NK-92 (cell line): ENCODE measurements around the gene TFF2.

ENCODE experiments used
- DNase-seq: peaks from one replicate; lab custom pipeline; 2025; ENCODE audit not compliant: unreplicated experiment; lab: John Stamatoyannopoulos, UW

Gene TFF2

DNA sequence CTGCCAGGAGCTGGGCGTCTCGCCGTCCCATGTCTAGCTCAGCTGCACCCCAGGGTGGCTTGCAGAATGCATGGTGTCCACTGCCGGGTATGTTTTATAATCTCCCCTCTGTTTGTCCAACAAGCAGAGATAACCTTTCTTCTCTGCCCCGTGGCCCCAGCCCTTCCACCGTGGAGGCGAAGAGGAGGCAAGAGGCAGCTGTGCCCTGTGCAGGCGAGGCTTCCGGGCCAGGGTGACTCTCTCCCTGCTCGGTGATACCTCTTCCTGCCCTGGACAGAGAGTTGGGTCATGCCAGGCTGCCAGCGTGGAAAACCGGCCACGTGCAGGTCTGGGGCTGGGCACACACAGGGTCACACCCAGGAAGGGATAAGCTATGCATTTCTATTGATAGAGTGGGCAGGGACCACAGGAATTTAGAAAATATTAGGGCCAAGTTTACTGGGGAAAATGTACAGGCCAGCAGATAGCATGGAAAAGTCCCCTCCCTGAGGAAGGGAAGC is at the start of gene TFF2:
TSS of gene TFF2 (minus strand) at position 68 of the 500 bp plus-strand sequence. CDS start at position 31, 37 bp downstream.
- DNase-seq, result no peak

DNA sequence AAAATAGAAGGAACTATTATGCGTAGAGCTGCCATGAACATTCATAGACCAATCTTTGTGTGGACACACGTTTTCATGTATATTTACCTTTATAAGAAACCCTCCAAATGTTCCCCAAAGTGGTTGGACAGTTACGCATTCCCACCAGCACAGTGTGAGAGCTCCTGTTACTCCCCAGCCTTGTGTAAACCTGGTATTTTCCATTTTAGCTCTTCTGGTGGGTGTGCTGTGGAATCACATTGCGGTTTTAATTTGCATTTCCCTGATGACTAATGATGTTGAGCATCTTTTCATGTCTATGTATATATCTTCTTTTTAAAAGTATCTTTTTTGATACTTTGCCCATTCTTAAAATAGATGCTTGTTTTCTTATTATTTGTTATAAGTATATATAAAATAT is 49.7 kb upstream of the TFF2 start:
- DNase-seq, result no peak

DNA sequence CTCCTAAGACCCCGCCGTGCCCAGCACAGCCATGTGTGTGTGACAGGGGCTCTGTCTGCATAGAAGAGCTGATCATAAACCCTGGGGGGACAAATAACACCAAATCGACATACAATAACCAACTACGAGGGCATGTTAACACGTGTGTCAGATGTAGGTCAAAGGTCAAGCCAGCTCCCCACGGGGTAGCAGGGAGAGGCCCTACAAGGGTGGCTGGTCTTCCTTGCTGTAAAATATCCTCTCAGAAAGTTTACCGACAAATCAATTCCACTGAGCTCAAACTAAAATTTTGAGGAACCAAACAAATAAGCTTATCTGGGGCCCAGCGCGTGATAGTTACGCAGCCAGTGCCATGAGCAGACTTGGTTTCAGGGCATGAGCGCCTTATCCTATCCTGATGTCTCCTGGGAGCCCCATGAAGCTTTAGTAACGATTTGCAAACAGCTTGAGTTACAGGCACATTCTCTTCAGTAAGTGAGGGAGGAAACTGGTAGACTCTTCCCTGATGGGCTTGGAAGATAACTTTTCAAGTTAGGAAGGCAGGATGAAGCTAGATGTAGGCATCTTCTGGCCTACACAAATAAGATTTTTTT is 47.7 kb upstream of the TFF2 start:
- no peak for DNase-seq

GRCh38 chr21:42397746-42398394 is 47.1 kb upstream of the TFF2 start:
- no peak for DNase-seq

DNA sequence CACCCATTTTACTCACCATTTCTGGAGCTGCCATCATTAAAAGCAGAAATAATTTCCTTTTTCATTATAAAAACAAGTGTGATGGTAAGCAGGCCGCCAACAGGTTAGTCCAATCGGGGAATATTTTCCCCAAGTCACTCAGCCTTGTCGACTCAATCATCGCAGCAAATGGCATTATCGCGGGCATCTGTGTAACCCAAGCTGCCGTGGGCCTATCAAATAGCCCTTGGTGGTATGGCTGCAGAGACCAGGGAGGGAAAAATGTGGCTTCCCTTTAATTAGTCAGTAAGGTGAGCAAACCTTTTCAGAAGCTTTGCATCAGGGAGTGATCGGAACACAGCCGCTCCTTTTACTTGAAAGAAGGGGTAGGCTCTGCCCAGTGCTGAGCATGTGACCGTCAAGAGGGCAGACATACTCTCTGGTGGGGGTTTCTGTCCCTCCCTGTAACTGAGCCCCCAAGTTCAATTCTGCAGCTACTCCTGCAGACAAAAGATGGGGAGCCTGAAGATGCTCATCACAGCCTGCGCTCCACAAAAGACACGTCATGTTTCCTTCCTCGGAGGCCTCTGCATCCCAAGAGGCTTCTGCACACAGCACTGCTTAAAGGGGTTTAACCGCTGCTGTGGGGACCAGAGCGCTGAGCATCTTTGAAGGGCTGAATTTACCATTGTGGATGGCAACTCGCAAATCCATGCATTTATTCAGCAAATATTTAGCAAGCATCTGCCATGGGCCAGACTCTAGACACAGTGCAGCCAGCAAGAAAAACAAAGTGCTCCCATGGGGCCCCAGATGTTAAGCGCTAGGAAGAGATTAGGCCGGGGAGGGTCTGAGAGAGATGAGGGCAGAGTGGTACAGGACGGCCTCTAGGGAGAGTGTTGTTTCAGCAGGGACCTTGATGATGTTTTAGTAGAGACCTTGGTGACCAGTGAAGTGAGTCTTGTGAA is 46.3 kb upstream of the TFF2 start:
- no peak for DNase-seq

GRCh38 chr21:42395905-42396651 is 45.3 kb upstream of the TFF2 start, which contains the start of gene TMPRSS3:
TMPRSS3 (minus strand) TSS chr21:42396052; CDS start chr21:42395417, 635 bp downstream.
- DNase-seq, result no peak

- no peak for DNase-seq
Observed at GRCh38 chr21:42395302-42395701, 44.5 kb upstream of the TFF2 start.

DNA sequence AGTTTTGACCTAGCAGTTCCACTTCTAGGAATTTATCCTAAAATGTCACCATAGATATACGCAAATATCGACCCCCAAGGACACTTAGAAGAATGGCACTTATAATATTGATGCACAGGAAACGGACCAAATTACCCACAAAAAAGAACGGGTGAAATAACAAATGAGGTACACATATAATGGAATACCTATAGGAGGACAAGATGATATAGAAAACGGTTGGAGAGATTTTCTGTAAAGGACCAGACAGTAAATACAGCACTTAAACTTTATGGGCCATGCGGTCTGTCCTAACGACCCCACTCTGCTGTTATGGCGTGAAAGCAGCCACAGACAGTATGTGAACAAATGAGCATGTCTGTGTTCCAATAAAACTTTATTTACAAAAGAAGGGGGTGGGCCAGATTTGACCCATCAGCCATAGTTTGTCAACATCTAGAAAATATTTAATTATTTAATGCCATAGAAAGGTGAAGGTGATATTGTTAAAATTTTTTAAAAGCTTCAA is 42.7 kb upstream of the TFF2 start:
- no peak for DNase-seq

GRCh38 chr21:42392731-42393442 is 42.1 kb upstream of the TFF2 start:
- no peak for DNase-seq

GRCh38 chr21:42391297-42391696 is 40.5 kb upstream of the TFF2 start:
- no peak for DNase-seq

DNA sequence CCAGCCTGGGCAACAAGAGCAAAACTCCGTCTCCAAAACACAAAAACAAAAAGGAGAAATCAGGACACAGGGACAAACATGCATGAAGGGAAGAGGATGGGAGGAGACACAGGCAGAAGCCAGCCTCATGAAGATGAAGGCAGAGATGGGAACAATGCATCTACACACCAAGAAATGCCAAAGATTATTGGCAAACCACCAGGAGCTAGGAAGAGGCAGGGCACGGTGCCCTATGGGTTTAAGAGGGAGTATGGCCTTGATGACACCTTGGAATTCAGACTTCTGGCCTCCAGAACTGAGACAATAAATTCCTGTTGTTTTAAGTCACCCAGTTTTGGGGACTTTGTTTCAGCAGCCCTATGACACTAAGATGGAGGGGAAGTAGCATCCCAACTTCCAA is 39.9 kb upstream of the TFF2 start:
- no peak for DNase-seq

- no peak for DNase-seq
Observed at GRCh38 chr21:42390193-42390592, 39.4 kb upstream of the TFF2 start.

GRCh38 chr21:42389449-42389835 is 38.6 kb upstream of the TFF2 start:
- DNase-seq, result no peak

- no peak for DNase-seq
Observed at GRCh38 chr21:42388740-42389448, 38.1 kb upstream of the TFF2 start.

DNA sequence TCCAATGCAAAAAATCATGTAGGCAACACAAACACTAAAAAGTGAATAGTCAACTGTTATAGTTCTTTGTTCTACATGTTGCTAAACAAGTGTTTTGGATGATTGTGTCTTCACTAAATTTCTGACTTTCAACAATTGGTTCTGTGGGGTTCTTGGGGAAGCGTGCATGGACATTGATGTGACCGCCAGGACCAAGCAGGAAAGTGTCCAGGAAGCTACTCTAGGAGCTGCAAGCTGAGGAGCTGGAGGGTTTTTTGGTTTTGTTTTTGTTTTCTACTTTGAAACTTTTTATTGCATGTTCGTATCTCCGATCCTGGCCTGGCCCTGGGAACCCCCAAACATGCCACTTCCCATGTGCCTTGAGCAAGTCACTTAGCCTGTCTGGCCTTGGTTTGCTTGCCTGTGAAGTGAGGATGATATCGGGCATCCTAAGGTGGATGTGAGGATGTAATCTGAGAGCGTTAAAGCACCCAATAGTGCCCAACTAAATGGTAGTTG is 37.1 kb upstream of the TFF2 start:
- no peak for DNase-seq

GRCh38 chr21:42387164-42387563 is 36.4 kb upstream of the TFF2 start:
- no peak for DNase-seq

DNA sequence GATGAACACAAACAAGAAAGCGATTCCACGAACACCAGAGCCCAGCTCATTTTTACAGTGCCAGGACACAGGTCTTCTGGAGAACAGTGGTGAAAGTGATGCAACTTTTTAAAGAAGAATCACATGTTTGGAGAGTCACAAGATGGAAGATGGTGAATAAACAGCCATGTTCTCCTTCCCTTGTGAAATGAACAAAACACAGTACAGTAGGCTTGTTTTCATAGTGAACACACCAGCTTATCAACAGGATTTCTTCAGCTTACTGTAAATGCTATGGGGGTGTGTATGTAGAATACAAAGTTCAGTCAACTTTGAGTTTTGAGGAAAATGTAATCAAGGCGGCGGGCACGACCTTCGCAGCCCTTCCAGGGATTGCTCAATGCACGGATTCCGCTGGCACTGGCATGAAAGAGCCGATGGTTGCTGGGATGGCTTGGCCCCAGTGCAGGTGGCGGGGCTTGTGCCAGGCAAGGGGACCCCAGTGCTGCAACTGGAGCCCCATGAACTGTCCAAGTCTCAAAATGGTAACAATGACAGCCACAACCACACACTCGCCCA is 35.3 kb upstream of the TFF2 start:
- DNase-seq, result no peak

GRCh38 chr21:42385619-42386018 is 34.8 kb upstream of the TFF2 start:
- no peak for DNase-seq

- DNase-seq, result no peak
Observed at GRCh38 chr21:42384989-42385388, 34.2 kb upstream of the TFF2 start.
